Head of caudate nucleus (tissue), 42 donors: ENCODE data around the gene FAM181B.

Experiments
- DNase-seq, 42 donors: peaks; one replicate each; pipeline versions ENCODE4 v3.0.0 to v3.0.0-alpha.2; 2020 to 2021; ENCODE audit warnings: mixed read lengths in 7 of 42
- intact Hi-C: fragments of 100-400 bp; cut with DNase I; formaldehyde crosslinking; loops from one replicate; pipeline ENCODE4 v1.15.0; 2022

The FAM181B gene

GRCh38 chr11:82738091-82738490 is 4.4 kb upstream of the FAM181B start:
- no peak for DNase-seq

GRCh38 chr11:82734120-82734479 is 436 bp upstream of the FAM181B start:
- DNase-seq, result no peak
- intact Hi-C loops, result loop anchor here (5.0 kb wide), 2 partner anchors 63 to 128 kb away; no protein-coding TSS in a partner anchor

More at GRCh38 chr11:82738091-82738490, 4.4 kb upstream of the FAM181B start:
- intact Hi-C loops, result no loop called here

GRCh38 chr11:82732734-82733443 is 775 bp downstream of the FAM181B start:
- DNase-seq, result peak in 34 of 42 donors; percentile 12 to 82 (median 56)
- intact Hi-C loops, result loop anchor here (5.0 kb wide), 2 partner anchors 64 to 129 kb away; no protein-coding TSS in a partner anchor

- DNase-seq, result peak in 19 of 42 donors; percentile 8 to 64 (median 36)
- intact Hi-C loops, result loop anchor here (5.0 kb wide), 2 partner anchors 65 to 130 kb away; no protein-coding TSS in a partner anchor
Measured at GRCh38 chr11:82732348-82732733, 1.3 kb downstream of the FAM181B start.

- intact Hi-C loops, result loop anchor here (5.0 kb wide), 2 partner anchors 66 to 131 kb away; no protein-coding TSS in a partner anchor
- DNase-seq, result no peak
Measured at GRCh38 chr11:82731691-82732277, 1.9 kb downstream of the FAM181B start.

GRCh38 chr11:82730754-82731153 is 2.9 kb downstream of the FAM181B start:
- DNase-seq, result peak in 3 of 42 donors; percentile 14 to 58 (median 29)
- intact Hi-C loops, result loop anchor here (5.0 kb wide), 2 partner anchors 67 to 132 kb away; no protein-coding TSS in a partner anchor

GRCh38 chr11:82730286-82730685 is 3.4 kb downstream of the FAM181B start:
- DNase-seq, result no peak
- intact Hi-C loops, result loop anchor here (5.0 kb wide), 2 partner anchors 67 to 132 kb away; no protein-coding TSS in a partner anchor

GRCh38 chr11:82724026-82724425 is 9.6 kb downstream of the FAM181B start:
- intact Hi-C loops, result no loop called here
- DNase-seq, result no peak

GRCh38 chr11:82722231-82722630 is 11.4 kb downstream of the FAM181B start:
- DNase-seq, result no peak
- intact Hi-C loops, result no loop called here

GRCh38 chr11:82720267-82721065 is 13.2 kb downstream of the FAM181B start:
- DNase-seq, result no peak
- intact Hi-C loops, result no loop called here

GRCh38 chr11:82719361-82720105 is 14.1 kb downstream of the FAM181B start:
- DNase-seq, result peak in 41 of 42 donors; percentile 38 to 86 (median 66)
- intact Hi-C loops, result loop anchor here (2.0 to 10.0 kb wide), 2 partner anchors 145 to 525 kb away; no protein-coding TSS in a partner anchor

- intact Hi-C loops, result loop anchor here (2.0 to 10.0 kb wide), 2 partner anchors 146 to 526 kb away; no protein-coding TSS in a partner anchor
- DNase-seq, result no peak
Measured at GRCh38 chr11:82718821-82719220, 14.8 kb downstream of the FAM181B start.

- DNase-seq, result peak in 41 of 42 donors; percentile 8 to 83 (median 59)
Measured at GRCh38 chr11:82718307-82718706, 15.4 kb downstream of the FAM181B start.

GRCh38 chr11:82714346-82715174 is 19.1 kb downstream of the FAM181B start:
- intact Hi-C loops, result loop anchor here (10.0 kb wide), 1 partner anchor 530 kb away; no protein-coding TSS in a partner anchor
- no peak for DNase-seq

More at GRCh38 chr11:82718307-82718706, 15.4 kb downstream of the FAM181B start:
- intact Hi-C loops, result loop anchor here (2.0 to 10.0 kb wide), 2 partner anchors 146 to 526 kb away; no protein-coding TSS in a partner anchor

GRCh38 chr11:82711648-82712047 is 22.0 kb downstream of the FAM181B start:
- intact Hi-C loops, result loop anchor here (10.0 kb wide), 1 partner anchor 533 kb away; no protein-coding TSS in a partner anchor

GRCh38 chr11:82703796-82704195 is 29.9 kb downstream of the FAM181B start:
- no peak for DNase-seq
- intact Hi-C loops, result no loop called here

More at GRCh38 chr11:82711648-82712047, 22.0 kb downstream of the FAM181B start:
- no peak for DNase-seq

- intact Hi-C loops, result no loop called here
- DNase-seq, result no peak
Measured at GRCh38 chr11:82703226-82703625, 30.4 kb downstream of the FAM181B start.
